HL-60/S4 treated with retinoic acid at 250 ng/mL for 4 days and 3 days (cell line): ENCODE results near the gene BAZ1A.

Experiments used
- in situ Hi-C: fragments of 300-500 bp; cut with MboI; formaldehyde crosslinking; loops from 2 replicates; pipeline ENCODE4 v1.7.0; 2022; ENCODE audit warnings: low sequenced_read_pairs

The BAZ1A gene

DNA sequence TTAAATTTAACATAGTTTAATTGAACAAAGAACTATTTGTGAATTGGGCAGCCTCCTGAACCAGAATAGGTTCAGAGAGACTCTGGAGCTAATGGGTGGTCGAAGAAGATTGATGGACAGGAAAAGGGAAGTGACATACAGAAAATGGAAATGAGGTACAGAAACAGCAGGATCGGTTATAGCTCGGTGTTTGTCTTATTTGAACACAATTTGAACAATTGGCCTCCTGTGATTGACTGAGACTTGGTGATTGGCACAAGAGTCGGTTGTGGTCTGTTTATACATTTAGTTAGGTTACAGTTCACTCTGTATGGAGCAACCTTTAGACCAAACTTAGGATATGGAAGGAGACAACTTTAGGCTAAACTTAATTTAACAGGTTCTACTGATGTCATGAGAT, 142.4 kb downstream of the BAZ1A start:
- in situ Hi-C loops: no loop called here

DNA sequence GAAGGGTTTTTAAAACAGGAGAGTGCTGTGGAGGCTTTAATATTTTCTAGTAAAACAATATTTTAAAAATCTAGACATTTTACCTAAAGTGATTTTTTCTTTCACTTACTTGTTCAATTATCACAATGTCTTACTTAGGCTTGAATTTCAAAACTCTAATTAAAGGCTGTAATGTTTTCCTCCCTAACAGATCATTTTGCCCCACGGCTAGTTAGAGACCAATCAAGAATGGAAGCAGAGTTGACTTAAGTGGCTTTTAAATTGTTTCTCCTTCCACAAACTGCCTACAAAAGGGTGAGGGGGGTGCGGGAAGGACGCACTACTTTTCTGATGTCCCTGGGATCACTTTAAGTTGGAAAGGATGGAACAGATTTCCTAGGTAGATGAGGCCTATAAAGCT, 151.3 kb downstream of the BAZ1A start:
- in situ Hi-C loops: no loop called here

DNA sequence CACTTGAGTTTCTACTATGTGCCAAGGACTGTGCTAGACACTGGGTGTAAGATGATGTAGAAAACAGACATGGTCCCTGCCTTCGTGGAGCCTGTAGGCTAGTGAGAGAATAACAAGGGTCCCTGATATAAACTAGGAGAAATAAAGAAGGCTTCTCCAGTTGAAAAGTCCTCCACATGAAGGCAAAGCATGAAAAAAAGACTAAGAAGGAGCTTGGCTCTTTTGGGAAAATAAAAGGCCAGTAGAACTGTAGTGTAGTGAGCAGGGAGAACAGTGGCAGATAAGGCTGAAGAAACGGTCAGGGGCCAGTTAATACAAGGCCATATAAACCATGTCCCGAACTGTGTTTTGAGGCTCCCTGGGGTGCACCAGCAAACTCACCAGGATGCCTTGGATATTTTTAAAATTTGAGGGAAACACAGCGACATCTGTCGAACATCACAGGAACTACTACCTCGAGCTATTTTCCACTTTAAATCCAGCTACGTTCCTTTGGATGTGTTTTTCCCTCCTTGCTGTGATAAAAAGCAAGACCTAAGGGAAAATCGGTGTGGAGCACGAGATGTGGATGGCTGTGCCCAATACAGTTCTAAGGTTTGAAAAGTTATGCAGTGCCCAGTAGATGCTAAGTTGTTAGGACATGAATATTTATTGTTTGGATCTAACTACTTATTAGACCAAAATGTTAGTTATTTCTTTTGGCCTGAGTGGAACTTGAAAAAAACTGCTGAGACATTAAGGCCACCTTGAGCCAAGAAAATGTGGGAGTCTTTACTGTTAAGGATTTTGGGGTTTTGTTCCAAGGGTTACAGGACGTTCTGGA, 152.2 kb downstream of the BAZ1A start:
- in situ Hi-C loops: no loop called here

DNA sequence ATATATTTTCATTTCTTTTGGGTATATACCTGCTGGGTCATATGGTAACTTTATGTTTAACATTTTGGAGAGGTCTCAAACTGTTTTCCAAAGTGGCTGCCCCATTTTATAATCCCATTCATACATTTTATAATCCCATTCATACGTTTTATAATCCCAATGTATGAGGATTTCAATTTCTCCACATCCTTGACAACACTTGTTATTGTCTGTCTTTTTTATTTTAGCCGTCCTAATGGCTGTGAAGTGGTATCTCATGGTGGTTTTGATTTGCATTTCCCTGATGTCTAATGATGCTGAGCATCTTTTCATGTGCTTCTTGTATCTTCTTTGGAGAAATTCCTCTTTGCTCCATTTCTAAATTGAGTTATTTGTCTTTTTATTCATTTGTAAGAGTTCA, 154.0 kb downstream of the BAZ1A start:
- in situ Hi-C loops: no loop called here

DNA sequence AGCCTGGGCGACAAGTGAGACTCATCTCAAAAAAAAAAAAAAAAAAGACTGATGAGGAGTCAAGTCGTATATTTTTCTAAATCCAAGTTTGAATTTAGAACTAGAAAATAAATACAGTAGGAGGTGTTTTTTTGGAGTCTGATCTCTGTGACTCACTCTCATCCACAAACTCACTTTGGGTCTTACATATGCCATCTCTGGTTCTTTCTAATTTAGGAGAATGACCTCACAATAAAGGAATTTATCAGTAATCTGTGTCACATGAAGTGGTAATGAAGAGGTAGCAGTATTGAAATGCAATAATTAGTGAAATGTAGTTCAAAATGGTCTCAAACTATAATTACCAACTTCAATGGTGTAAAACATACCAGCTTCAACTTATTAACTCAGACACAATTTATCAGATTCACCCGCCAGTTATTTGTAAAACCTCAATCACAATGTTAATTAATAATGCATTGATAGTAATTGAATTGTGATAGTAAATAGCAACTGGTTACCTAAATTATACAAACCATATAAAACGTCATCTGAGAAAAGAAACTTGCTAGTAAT, 156.3 kb downstream of the BAZ1A start:
- in situ Hi-C loops: no loop called here

DNA sequence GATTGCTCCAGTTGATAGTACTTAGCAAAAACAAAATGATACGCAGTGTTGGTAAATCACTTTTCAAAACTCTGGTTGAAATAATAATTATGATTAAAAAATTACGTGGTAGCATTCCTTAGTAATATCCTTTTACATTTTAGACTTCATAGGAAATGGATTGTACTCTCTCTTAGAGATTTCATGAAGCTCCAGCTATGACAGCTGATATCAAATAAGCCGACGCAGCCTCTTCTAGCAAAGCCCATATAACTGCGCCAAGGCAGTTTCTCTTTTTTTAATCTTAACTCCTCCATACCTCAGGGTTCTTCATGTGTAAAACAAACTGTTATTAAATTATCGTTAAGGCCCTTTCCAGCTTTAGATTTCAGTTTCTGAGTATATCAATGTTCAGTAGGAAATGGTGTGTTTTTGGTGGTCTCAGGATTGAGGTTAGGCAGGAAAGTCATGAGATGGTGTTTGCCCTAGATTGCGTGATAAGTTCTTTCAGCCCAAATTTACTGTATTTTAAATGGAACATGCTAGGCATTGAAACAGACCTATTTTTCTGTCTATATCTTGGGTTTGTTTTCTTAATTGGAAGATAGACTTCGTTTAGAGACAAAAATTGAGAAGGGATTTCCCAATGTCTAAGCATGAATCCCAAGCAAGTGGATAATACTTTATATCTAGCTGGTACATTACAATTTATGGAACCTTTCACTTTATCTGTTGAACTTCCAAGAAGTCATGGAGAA, 159.9 kb downstream of the BAZ1A start:
- in situ Hi-C loops: no loop called here

DNA sequence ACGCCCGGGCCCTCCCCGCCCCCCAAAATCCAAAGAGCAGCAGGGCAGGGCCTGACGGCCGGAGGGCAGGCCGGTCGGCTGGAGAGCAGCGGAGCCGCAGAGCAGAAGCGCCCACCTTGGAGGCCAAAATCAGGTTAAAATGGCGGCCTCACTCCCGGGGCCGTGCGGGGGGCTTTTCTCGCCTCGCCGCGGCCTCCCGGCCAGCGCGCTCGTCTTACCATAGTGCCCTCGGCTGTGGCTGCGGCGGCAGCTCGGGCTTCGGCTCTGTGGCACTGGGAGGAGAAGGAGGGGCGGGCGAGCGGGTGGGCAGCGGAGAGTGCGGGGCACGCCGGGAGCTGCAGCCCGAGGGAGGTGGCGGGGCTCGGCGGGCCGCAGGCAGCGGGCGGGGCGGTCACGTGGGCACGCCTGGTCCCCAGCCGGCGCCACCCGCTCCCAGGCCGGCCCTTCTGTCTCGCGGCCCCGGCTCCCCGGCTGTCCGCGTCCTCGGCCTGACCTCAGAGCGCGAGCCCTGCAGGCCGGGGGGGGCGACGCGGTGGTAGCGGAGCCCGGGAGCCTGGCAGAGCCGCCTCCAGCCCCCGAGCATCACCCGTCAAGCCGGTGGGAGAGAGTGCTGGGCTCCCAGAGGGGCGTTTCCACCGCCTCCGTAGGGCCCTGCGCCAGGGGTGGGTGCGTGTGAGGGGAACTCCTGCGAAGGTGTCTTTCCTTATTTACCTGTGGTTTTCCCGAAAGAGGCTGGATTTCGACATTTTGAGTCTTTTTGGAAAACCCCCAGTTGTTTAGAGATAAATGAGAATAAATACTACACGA, 160.6 kb downstream of the BAZ1A start, which contains the start of gene CFL2:
TSS of gene CFL2 (minus strand) at position 274 of the 807 bp plus-strand sequence. CDS start at position 221, 53 bp downstream.
- in situ Hi-C loops: no loop called here

DNA sequence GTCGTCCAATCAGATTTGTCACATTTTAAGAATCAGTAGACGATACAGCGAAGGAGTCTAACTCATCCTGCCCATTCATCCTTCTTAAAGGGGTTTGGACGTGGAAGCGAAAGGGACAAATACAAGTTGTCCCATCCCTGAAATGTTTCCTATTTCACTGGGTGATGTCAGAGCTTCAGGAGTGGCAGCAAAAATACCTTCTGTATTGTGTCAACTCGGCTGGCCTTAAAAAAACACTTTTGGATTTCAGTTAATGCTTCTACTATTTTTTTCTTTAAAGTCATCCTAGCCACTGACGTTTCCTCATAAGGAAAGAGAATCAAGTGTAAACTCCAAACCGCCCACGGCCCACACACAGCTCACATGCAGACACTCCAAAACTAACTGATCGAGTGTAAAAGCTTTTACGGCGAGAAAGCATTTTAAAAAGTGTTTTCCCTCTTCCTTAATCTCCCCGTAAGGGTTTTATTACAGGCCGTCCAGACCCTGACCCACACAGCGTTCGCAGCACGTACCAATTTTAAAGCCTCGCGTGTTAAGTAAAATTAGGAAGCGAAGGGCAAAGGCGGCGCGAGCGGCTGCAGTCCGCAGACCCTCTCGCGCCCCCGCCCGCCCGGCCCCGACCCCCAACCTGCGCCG, 161.4 kb downstream of the BAZ1A start:
- in situ Hi-C loops: no loop called here

DNA sequence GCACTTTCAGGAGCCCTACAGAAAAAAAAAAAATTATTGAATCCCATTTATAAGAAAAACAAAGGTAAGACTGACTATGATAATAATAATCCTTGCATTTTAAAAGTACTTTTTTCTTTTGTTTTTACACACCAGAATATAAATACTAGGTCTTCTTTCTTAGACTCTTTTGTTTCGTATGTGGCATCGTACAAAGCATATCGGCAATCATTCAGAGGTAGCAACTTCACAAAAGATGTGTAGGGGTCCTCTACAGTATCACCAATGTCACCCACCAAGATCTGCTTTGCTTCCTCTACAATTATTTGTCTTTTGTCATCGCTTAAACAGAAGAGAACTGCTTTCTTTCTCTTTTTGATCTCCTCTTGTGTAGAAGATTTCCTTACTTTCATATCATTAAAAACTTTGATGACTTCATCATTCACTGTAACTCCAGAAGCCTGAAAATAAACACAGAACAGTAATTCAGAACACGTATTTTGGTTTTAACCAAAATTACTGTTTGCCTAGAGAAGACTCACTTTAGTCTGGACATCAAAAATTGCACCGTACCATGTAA, 162.0 kb downstream of the BAZ1A start:
- in situ Hi-C loops: no loop called here

DNA sequence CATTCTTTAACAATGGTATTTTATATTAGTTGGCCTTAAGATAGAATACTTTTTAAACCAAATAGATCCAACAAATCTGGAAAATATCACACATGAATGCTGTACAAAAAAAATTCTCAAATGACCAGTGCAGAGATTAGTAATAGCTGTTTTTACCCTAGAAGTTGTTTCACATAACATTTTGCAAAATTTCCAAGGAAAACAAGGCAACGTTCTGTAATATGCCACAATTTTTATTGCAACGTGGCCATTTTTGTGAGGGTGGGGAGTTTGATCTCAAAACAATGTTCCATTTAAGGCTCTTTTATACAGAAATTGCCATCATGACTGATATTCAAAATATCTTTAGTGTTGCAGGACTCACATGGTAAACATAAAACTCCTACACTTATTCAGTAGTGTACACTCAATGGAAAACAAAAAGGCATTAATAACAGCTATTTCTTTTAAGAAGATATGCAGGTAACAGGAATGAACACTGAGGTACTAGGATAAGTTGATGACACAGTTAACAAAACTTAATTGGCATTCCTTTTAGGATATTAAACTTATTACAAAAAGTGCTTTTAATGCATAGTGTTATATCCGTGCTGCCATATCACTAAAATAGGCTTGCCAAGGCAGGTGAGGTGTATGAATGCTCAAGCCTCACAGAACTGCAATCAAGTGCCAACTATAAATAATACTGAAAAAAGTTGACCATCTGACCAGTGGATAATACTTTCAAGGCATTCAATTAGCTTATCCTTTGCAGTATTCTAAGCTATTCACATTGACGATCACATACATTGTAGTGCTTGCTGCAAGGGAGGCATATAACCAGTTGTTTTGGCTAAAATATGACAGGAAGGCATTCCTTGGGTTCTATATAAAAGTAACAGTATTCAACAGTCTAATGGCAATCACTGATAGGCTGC, 163.1 kb downstream of the BAZ1A start:
- in situ Hi-C loops: no loop called here

DNA sequence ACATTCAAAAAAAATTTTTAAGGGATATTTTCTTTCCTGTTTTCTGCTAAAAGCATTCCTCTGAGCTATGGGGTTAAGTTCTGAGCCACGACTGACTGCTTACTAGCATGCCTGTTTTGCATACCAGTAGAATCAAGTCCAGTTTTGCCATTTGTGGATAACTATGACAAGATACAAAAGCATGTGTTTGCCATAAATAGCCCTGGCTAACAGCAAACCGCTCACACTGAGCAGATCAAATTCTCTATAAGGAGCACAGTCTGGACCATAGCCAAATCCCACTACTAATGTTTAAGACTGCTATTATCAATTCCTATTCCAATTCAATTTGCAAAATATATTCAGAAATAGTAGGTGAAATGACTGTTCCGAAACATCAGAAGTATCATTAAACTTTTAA, 164.0 kb downstream of the BAZ1A start:
- in situ Hi-C loops: no loop called here

DNA sequence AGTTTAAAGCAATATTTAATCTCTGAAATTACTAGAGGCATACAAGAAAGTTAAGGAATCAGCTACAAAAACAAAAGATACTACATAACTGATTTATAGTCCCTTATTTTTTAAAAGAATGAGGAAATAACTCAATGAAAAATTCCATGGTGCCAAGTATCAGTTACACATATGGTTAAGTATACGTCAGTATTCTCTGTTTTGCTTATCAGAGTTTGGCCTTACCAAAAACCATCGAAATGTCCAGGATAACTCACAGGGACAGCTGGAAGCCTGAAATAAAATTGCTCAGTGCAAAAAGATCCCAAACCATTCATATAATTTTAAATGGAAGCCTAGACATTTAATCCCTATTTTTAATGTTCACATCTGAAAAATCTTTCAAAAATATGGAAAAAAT, 164.4 kb downstream of the BAZ1A start:
- in situ Hi-C loops: no loop called here

DNA sequence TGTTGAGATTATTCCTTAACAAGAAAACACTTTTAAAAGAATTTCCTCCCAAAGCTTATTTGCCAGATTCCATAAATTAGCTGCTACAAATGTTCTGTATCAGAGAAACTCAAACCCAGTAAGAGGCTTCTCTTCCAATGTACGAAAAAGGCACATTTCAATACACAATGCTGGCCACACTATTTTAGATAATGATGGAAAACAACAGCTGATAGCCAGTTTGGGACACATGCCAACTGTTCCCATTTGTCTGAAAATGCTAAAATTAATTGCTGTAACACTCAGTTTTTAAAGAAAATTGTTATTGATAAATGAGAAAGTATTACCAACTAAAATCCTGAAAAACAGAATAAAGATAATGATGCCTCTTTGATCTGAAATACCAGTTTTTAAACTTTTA, 165.2 kb downstream of the BAZ1A start:
- in situ Hi-C loops: no loop called here

DNA sequence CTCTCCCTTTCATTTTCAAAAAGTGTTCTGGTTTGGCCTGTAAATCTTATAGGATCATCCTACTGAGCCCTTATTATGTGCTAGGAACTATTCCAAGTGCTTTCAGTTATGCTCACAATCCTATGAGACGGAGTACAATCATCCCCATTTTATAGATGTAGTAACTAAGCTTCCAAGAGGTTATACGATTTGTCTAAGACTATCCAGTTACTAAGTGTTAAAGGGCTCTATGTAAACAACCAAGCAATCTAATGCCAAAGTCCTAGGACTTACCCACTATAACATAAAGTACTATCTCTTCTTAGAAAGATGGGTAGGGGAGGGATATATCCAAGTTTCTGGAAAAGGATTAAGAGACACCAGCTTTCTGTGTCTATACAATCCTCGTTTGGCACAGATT, 167.4 kb downstream of the BAZ1A start:
- in situ Hi-C loops: no loop called here
